Gastrocnemius medialis (tissue), 4 donors: Measurements from ENCODE around the gene CHM.

Experiments used
- POLR2A ChIP-seq, 2 donors: fragments of 450-650 bp; IDR thresholded peaks; one replicate each; pipeline ENCODE4 v1.6.1; 2017; ENCODE audit warnings: antibody characterized with exemption in 2 of 2, mild to moderate bottlenecking in 2 of 2, moderate library complexity in 2 of 2
- TF ChIP-seq, protein P1 (sequence below), 5 experiments: fragments of 450-650 bp in 3 of 5; fragments of 200-600 bp in 2 of 5; sonication (generic) in 2 of 5; IDR thresholded peaks in 4 of 5; conservative IDR thresholded peaks in 1 of 5; 1 replicate in 4 of 5; 2 replicates in 1 of 5; pipeline ENCODE4 v1.5.1; 2016 to 2019; ENCODE audit warnings: antibody characterized with exemption in 5 of 5, mild to moderate bottlenecking in 3 of 5, moderate library complexity in 3 of 5

DNA sequence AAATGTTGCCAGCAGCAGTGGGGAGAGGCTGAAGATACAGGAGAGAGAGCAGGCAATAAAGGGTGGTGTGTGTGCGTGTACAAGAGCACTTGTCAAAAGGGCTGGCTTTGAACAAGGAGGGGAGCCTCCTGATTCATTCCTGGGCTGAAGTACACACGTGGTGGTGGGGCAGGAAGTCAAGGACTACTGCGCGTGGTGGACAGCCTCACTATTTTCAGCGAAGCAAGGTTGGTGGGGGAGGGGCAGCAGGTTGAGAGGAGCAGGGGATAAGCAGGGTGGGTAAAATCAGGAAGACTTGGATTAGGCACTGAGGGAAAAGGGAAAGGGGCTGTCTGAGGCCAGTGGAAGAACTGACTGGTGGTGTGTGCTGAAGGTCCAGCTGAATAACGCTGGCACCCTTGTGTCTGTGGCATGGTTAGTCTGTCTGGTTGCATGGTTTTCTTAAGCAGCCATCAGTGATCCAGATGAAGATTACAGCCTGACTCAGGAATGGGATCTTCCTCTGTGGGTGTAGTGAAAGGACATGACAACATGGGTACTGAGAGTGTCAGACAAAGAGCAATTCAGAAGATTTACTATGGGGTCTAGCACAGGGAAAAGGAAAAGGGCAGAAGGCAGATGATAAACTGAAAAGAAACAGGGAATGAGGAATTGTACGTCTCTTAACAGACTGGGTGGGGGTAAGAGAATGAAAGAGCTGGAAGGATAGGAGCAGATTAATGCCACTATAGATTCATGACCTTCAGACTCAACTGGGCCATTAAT lies 149.8 kb downstream of the CHM start:
- TF ChIP-seq POLR2A (IDR thresholded peaks at IDR 0.05), result no peak
- TF ChIP-seq, protein P1, sequence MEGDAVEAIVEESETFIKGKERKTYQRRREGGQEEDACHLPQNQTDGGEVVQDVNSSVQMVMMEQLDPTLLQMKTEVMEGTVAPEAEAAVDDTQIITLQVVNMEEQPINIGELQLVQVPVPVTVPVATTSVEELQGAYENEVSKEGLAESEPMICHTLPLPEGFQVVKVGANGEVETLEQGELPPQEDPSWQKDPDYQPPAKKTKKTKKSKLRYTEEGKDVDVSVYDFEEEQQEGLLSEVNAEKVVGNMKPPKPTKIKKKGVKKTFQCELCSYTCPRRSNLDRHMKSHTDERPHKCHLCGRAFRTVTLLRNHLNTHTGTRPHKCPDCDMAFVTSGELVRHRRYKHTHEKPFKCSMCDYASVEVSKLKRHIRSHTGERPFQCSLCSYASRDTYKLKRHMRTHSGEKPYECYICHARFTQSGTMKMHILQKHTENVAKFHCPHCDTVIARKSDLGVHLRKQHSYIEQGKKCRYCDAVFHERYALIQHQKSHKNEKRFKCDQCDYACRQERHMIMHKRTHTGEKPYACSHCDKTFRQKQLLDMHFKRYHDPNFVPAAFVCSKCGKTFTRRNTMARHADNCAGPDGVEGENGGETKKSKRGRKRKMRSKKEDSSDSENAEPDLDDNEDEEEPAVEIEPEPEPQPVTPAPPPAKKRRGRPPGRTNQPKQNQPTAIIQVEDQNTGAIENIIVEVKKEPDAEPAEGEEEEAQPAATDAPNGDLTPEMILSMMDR (IDR thresholded peaks at IDR 0.05 in 4 of 5, conservative IDR thresholded peaks at IDR 0.05 in 1 of 5), result no peak
